ENCODE data around the gene TRIM33.

DNA sequence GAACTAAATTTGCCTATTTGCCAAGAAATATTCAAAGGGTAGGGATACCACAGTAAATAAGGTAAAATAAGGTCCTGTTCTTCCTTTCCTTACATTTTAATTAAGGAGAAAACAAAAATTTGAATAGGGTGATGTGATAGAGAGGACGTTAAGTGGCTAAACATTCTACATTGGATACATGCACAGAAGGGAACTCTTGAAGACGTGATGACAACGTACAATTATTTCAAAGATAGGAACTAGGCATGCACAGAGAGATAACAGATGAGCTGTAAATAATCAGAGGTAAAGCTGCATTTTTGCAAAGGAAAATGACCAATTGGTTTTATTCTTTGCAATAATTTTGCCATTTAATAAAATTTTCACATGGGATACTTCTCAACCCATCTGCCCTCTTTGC, 69.7 kb downstream of the TRIM33 start:
- TF ChIP-seq, protein P1, sequence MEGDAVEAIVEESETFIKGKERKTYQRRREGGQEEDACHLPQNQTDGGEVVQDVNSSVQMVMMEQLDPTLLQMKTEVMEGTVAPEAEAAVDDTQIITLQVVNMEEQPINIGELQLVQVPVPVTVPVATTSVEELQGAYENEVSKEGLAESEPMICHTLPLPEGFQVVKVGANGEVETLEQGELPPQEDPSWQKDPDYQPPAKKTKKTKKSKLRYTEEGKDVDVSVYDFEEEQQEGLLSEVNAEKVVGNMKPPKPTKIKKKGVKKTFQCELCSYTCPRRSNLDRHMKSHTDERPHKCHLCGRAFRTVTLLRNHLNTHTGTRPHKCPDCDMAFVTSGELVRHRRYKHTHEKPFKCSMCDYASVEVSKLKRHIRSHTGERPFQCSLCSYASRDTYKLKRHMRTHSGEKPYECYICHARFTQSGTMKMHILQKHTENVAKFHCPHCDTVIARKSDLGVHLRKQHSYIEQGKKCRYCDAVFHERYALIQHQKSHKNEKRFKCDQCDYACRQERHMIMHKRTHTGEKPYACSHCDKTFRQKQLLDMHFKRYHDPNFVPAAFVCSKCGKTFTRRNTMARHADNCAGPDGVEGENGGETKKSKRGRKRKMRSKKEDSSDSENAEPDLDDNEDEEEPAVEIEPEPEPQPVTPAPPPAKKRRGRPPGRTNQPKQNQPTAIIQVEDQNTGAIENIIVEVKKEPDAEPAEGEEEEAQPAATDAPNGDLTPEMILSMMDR (conservative IDR thresholded peaks at IDR 0.05) = no peak
- no peak for TF ChIP-seq EZH2 (IDR thresholded peaks at IDR 0.05; ENCODE audit: low read depth)

Measured in PC-9 (cell line).